ENCODE data around the gene STMND1.

Gene STMND1

GRCh38 chr6:17167327-17167979 lies 65.6 kb downstream of the STMND1 start:
- no peak for FAIRE-seq

- no peak for FAIRE-seq
Observed at GRCh38 chr6:17169291-17169690, 67.4 kb downstream of the STMND1 start.

GRCh38 chr6:17169711-17170110 lies 67.9 kb downstream of the STMND1 start:
- no peak for FAIRE-seq

- no peak for FAIRE-seq
Observed at GRCh38 chr6:17172836-17173470, 71.1 kb downstream of the STMND1 start.

GRCh38 chr6:17178326-17178725 lies 76.5 kb downstream of the STMND1 start:
- no peak for FAIRE-seq

- no peak for FAIRE-seq
Observed at GRCh38 chr6:17178754-17179529, 77.1 kb downstream of the STMND1 start.

- FAIRE-seq: no peak
Observed at GRCh38 chr6:17179530-17180073, 77.8 kb downstream of the STMND1 start.

Data from TTC549 (cell line).